ENCODE measurements around the gene CCDC40.

CCDC40 gene

GRCh38 chr17:80049986-80050385, 13.5 kb downstream of the CCDC40 start:
- H3K27me3 ChIP-seq (ENCODE audit: insufficient read depth, low read depth): no peaks in the 10 kb centered on the region
- H3K36me3 ChIP-seq (ENCODE audit: insufficient read depth): no peaks in the 10 kb centered on the region
- H3K4me3 ChIP-seq (IDR thresholded peaks at IDR 0.05; ENCODE audit: insufficient read depth, low read depth, low read length): no peak overlapping the region
- H3K4me1 ChIP-seq (ENCODE audit: low read depth, poor library complexity, severe bottlenecking): no peaks in the 10 kb centered on the region
- no peak for TF ChIP-seq CTCF (conservative IDR thresholded peaks at IDR 0.05; ENCODE audit: low read depth, low read length)
- H2AFZ ChIP-seq (ENCODE audit: low read depth): no peak overlapping the region
- no peaks in the 10 kb centered on the region for H4K20me1 ChIP-seq (ENCODE audit: insufficient read depth)
- H3K9ac ChIP-seq: no peak overlapping the region
- no peak overlapping the region for H3K4me2 ChIP-seq
- no peaks in the 10 kb centered on the region for H3K79me2 ChIP-seq (ENCODE audit: insufficient read depth, low read depth)
- H3K27ac ChIP-seq: no peak overlapping the region

GRCh38 chr17:80050706-80051105, 14.3 kb downstream of the CCDC40 start:
- no peak overlapping the region for H3K9ac ChIP-seq
- no peak overlapping the region for H3K27ac ChIP-seq

GRCh38 chr17:80051681-80052080, 15.2 kb downstream of the CCDC40 start:
- H3K4me2 ChIP-seq: no peak overlapping the region
- no peak for TF ChIP-seq CTCF (conservative IDR thresholded peaks at IDR 0.05; ENCODE audit: low read depth, low read length)
- no peak overlapping the region for H2AFZ ChIP-seq (ENCODE audit: low read depth)

More at GRCh38 chr17:80050706-80051105, 14.3 kb downstream of the CCDC40 start:
- Histone ChIP-seq H3K36me3 (ENCODE audit: insufficient read depth) (no peaks in the 10 kb centered on the region), H3K4me2 (no peak overlapping the region), H2AFZ (ENCODE audit: low read depth) (no peak overlapping the region), H3K4me3 (IDR thresholded peaks at IDR 0.05; ENCODE audit: insufficient read depth, low read depth, low read length) (no peak overlapping the region), H4K20me1 (ENCODE audit: insufficient read depth) (no peaks in the 10 kb centered on the region), H3K27me3 (ENCODE audit: insufficient read depth, low read depth) (no peaks in the 10 kb centered on the region), H3K79me2 (ENCODE audit: insufficient read depth, low read depth) (no peaks in the 10 kb centered on the region), H3K4me1 (ENCODE audit: low read depth, poor library complexity, severe bottlenecking) (no peaks in the 10 kb centered on the region)
- no peak for TF ChIP-seq CTCF (conservative IDR thresholded peaks at IDR 0.05; ENCODE audit: low read depth, low read length)

GRCh38 chr17:80053102-80053501, 16.7 kb downstream of the CCDC40 start:
- Histone ChIP-seq H3K4me3 (IDR thresholded peaks at IDR 0.05; ENCODE audit: insufficient read depth, low read depth, low read length) (no peak overlapping the region), H3K9ac (no peak overlapping the region), H3K79me2 (ENCODE audit: insufficient read depth, low read depth) (no peaks in the 10 kb centered on the region), H3K27ac (no peak overlapping the region), H3K36me3 (ENCODE audit: insufficient read depth) (no peaks in the 10 kb centered on the region), H2AFZ (ENCODE audit: low read depth) (no peak overlapping the region), H4K20me1 (ENCODE audit: insufficient read depth) (no peaks in the 10 kb centered on the region), H3K27me3 (ENCODE audit: insufficient read depth, low read depth) (no peaks in the 10 kb centered on the region; the same call in 1 of the 2 replicates), H3K4me2 (no peak overlapping the region), H3K4me1 (ENCODE audit: low read depth, poor library complexity, severe bottlenecking) (no peaks in the 10 kb centered on the region)
- no peak for TF ChIP-seq CTCF (conservative IDR thresholded peaks at IDR 0.05; ENCODE audit: low read depth, low read length)

More at GRCh38 chr17:80051681-80052080, 15.2 kb downstream of the CCDC40 start:
- H4K20me1 ChIP-seq (ENCODE audit: insufficient read depth): no peaks in the 10 kb centered on the region
- H3K79me2 ChIP-seq (ENCODE audit: insufficient read depth, low read depth): no peaks in the 10 kb centered on the region
- no peaks in the 10 kb centered on the region for H3K36me3 ChIP-seq (ENCODE audit: insufficient read depth)
- H3K27me3 ChIP-seq (ENCODE audit: insufficient read depth, low read depth): no peaks in the 10 kb centered on the region
- H3K9ac ChIP-seq: no peak overlapping the region
- no peak overlapping the region for H3K4me3 ChIP-seq (IDR thresholded peaks at IDR 0.05; ENCODE audit: insufficient read depth, low read depth, low read length)
- no peak overlapping the region for H3K27ac ChIP-seq
- H3K4me1 ChIP-seq (ENCODE audit: low read depth, poor library complexity, severe bottlenecking): no peaks in the 10 kb centered on the region
